Anterior cingulate cortex (tissue), 58 donors: ENCODE data around the gene DCAF7.

ENCODE experiments used
- DNase-seq, 58 donors: peaks; one replicate each; lab custom pipeline; 2025; lab: John Stamatoyannopoulos, UW

The DCAF7 gene, protein sequence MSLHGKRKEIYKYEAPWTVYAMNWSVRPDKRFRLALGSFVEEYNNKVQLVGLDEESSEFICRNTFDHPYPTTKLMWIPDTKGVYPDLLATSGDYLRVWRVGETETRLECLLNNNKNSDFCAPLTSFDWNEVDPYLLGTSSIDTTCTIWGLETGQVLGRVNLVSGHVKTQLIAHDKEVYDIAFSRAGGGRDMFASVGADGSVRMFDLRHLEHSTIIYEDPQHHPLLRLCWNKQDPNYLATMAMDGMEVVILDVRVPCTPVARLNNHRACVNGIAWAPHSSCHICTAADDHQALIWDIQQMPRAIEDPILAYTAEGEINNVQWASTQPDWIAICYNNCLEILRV

DNA sequence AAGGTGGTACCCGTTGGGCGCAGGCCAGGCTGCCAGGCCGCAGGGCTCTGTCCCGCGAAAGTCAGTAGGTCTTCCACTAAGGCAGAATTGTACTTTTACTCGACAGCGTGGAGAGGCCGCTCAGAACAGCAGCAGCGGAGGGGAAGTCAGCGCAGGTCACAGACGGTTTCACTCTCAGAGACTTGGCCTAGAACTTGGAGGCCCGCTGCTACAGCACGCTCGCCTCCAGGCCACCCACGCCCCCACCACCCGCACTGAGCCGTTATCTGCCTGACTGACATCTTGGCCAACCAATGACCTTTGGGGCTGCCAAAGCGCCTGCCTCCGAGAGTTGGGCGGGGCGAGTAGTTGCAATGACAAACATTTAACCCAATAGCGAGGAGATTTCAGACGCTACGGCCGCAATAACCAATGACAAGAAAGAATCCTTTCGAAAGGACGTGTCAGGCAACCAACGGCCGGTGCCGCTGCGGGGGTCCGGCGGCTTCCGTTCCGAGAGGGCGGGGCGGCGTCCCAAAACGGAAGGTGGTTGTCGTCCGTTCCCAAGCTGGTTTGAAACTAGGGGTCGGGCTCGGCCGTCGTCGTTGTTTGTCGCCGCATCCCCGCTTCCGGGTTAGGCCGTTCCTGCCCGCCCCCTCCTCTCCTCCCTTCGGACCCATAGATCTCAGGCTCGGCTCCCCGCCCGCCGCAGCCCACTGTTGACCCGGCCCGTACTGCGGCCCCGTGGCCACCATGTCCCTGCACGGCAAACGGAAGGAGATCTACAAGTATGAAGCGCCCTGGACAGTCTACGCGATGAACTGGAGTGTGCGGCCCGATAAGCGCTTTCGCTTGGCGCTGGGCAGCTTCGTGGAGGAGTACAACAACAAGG is at the start of gene DCAF7:
Gene DCAF7, plus strand, starts transcription at position 532 of the 871 bp plus-strand sequence. Its CDS starts 201 bp downstream, at position 733.
- DNase-seq = peak; percentile 90 to 100 (median 99)

DNA sequence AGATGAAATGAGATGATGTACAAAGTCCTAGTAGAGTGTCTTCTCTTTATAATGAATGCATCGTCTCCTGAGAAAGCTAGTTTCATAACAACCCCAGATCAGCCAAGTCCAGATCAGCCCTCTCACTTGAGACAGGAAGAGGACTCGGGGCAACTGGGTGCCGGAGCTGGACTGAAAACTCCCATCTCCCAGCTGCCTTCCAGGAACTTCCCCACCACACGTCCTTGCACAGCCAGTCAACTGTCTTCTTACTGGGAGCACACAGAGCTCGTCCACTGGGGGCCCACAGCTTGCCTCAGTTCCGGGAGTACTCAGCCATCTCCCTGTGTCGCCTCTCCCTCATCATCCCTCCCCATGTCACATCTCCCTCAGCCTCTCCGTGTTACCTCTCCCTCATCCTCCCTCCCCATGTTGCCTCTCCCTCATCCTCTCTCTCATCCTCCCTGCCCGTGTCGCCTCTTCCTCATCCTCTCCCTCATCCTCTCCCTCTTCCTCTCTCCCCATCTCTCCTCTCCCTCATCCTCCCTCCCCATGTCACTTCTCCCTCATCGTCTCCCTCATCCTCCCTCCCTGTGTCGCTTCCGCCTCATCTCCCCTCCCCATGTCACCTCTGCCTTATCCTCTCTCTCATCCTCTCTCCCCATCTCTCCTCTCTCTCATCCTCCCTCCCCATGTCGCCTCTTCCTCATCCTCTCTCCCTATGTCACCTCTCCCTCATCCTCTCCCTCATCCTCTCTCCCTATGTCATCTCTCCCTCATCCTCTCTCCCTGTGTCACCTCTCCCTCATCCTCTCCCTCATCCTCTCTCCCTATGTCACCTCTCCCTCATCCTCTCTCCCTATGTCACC is 49.5 kb upstream of the DCAF7 start:
- DNase-seq = no peak

DNA sequence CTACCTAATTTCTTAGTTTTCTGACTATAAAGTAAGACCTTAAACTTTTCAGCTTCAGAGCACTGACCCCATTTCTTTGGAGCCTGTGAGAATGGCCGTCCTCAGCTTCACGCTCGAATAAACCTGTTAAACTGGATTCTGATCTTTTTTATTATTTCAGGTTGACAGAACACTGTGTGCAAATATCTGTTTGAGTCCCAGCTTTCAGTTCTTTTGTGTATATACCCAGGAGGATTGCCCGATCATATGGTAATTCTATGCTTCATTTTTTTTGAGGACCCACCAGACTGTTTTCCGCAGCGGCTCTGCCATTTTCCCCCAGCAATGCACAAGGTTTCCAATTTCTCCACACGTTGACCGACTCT is 47.0 kb upstream of the DCAF7 start:
- DNase-seq = no peak

DNA sequence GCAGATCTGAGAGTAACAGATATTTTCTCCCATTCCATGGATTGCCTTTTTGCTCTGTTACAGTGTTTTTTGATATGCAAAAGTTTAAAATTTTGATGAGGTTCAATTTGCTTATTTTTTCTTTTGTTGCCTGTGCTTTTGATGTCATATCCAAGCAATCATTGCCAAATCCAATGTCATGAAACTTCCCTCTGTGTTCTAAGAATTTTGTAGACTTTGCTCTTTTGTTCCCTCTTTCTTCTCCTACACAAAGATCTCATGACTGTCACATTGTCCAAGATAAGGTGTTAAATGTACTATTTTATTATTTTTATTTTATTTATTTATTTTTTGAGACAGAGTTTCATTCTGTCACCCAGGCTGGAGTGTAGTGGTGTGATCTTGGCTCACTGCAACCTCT is 46.0 kb upstream of the DCAF7 start:
- DNase-seq = no peak

DNA sequence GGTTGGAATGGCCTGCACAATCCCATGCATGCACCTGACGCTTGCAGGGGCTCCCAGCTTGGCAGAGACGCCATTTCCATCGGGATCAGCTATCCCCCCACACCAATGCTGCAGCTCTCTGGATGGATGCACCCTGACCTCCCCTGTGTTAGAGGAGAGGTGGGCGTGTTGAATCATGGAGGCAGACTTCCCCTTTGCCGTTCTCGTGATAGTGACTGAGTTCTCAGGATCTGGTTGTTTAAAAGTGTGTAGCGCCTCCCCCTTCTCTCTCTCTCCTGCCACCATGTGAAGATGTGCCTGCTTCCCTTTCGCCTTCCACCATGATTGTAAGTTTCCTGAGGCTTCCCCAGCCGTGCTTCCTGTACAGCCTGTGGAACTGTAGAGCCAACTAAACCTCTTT is 44.9 kb upstream of the DCAF7 start:
- no peak for DNase-seq

DNA sequence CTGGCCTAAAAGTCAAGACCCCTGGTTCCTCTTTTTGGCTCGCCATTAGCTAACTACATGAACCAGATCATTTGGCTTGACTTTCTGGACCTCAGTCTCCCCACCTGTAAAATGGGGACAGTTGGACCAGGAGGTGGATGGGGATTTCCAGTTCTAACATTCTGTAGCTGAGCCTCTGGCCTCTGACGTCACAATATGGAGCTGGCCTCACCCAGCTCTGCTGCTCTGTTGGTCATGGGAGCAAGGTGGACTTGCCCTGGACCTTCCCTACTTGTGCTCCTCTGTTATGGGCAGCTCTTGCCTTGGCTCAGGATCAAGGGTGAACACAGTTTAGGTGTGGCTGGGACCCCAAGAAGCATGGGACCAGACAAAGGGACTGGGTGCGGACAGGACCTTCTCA is 43.6 kb upstream of the DCAF7 start:
- DNase-seq = no peak

DNA sequence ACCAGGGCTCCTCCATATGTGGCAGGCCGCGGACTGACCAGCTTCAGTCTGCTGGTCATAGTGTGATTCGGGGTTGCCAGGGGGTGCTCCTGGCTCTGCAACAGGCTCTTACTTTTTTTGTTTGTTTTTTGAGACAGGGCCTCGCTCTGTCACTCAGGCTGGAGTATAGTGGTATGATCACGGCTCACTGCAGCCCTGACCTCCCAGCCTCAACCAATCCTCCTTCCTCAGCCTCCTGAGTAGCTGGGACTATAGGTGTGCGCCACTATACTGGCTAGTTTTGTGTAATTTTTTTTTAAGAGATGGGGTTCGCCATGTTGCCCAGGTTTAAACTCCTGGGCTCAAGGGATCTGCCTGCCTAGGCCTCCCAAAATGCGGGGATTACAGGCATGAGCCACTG is 38.9 kb upstream of the DCAF7 start:
- no peak for DNase-seq

DNA sequence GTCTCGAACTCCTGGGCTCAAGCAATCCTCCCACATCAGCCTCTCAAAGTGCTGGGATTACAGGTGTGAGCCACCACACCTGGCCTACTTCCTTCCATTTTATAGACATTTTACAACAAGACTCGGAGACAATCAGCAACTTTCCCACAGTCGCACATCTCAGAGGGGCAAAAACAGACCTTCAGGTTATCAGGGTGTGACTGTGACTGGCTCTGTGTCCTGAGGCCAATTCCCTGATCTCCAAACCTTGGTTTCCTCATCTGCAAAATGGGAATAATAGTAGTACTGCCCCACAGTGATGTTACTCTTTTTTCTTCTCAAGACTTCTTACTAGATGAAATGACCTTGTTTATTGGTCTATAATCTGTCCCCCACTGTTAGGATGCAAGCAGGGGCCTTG is 37.9 kb upstream of the DCAF7 start:
- no peak for DNase-seq

DNA sequence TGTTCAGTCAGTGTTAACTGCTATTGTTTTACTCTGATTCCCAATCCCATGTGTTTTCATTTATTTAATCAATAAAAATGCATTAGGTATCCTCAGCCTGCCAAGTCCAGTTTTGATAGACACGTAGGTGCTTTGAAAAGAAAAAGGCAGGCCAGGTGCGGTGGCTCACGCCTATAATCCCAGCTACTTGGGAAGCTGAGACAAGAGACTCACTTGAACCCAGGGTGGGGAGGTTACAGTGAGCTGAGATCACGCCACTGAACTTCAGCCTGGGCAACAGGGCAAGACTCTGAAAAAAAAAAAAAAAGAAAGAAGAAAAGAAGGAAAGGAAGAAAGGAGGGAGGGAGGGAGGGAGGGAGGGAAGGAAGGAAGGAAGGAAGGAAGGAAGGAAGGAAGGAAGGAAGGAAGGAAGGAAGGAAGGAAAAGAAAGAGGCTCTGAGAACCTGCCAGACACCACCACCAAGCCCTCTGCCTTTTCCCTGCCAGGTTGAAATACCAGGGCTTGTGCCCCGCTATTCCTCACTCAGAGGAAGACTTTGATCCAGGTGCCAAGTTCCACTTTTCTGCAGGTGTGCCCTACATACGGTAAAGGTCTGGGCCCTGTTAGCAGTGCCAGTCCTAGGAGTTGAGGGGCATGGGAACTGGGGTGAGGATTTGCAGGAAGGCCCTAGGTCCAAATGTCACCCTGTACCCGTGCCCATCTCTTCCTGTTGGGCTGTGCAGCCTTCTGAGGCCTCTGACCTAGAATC is 37.2 kb upstream of the DCAF7 start:
- DNase-seq = no peak

DNA sequence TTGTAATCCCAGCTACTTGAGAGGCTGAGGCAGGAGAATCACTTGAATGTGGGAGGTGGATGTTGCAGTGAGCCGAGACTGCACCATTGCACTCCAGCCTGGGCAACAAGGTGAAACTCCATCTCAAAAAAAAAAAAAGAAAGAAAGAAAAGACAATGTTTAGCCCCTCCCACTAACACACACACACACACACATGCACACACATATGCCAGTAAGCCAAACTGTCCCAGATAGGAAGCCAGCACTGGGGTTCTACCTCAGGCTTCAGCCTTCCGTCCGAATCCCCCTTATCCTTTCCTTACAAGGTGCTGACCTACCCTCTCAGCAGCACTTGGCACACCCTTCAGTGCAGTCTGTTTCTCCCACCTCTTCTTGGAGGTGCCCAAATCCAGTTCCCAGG is 35.8 kb upstream of the DCAF7 start:
- no peak for DNase-seq

DNA sequence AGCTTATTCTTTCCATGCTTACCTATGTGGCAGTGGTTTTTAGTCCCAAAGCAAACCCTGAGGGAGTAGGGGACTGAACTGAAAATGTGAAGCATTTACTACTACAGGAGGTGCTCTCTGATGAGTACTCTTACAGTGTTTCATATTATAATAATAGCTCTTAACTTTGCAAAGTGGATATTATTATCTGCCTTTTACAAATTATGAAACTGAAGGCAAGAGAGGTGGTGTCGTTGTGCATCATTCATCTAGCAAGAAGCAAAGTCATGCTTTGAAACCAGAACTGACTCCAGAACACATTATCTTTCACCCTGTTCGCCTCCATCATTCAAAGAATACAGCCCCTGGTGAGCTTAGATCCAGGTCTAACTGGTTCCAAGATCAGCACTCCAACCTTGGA is 35.3 kb upstream of the DCAF7 start:
- no peak for DNase-seq

DNA sequence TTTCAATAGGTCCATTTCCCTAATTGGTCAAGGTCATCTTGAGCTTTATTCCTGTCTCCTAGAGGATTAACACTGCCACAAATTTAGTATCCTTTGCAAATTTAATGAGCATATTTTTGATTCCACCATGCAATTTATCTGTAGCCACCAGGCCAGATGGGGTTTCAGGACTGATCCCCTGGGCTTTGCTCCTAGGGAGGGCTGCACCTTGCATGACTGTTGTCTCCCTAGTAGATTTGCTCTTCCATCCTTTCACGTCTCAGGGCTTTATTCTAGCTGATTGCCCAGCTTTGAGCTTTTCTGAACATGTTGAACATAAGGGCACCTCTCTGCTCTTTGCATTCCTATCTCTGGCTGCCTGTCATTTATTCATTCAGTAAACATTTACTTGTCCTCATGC is 34.9 kb upstream of the DCAF7 start:
- DNase-seq = no peak

DNA sequence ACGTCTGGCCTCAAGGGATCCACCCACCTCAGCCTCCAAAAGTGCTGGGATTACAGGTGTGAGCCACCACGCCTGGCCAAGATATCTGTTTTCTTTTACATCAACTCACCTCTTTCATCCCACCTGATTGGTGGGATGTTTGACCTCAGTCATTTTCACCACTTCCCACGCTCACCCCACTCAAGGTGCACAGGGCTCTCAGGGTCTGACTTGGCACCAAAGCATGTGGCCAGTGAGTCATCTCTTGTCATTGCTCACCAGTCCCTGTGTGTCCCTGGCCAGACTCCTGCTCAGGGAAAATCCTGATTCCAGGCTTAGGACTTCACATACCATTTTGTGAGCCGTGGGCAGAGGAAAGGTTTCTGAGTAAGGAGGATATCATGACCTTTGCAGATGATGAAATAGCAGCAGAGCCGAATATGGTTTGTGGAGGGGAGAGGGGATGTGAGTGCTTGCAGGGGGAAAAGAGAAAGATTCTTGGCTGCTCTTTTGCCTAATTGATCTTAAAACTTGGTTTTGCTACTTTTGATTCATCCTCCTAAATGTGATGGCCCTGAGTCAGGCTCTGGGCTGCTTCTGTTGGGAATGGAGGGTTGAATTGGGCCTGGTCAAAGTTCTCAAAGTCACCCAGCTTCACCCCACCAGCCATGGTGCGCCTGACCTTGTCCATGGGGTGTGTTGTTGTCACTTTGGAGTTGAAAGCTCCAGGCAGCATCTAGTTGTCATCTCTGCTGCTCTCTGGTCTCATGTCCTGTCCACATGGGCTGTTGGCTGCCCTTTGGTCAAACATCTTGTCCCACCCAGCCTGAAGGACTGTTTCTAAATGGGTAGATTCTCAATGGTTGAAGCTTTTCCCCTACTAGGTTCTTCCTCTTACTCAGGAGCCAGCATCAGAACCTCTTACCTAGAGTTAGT is 33.1 kb upstream of the DCAF7 start:
- DNase-seq = no peak

DNA sequence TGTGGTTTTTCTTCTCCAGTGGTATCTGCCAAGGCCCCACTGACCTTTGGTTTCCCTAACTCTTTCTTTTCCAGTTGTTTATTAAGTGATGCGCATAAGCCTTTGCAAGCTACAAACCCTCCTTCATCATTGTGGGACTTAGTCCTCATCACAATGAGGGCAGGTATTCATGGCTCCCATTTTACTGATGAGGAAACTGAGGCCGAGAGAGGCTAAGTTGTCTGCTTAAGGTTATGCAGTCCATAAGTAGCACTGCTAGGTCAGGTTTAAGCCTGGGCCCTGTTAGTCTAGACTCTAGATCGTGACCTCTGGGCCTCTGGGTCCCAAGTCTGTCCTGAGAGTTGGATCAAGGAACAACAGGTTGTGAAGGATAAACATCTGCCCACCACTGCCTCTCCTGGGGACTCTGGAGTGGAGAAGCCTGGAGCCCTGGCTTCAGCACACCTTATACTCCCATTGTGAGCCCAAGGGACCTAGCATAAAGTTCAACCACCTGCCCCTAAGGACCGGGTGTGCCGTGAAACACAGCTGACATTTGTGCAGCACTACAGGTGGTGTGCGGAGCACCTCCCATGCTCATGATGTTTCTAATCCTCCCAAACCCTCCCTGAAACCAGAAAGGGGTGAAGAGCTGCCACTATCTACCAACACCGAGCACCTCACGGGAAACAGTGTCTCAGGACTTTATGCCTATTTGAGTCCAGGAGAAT is 32.3 kb upstream of the DCAF7 start:
- DNase-seq = no peak

DNA sequence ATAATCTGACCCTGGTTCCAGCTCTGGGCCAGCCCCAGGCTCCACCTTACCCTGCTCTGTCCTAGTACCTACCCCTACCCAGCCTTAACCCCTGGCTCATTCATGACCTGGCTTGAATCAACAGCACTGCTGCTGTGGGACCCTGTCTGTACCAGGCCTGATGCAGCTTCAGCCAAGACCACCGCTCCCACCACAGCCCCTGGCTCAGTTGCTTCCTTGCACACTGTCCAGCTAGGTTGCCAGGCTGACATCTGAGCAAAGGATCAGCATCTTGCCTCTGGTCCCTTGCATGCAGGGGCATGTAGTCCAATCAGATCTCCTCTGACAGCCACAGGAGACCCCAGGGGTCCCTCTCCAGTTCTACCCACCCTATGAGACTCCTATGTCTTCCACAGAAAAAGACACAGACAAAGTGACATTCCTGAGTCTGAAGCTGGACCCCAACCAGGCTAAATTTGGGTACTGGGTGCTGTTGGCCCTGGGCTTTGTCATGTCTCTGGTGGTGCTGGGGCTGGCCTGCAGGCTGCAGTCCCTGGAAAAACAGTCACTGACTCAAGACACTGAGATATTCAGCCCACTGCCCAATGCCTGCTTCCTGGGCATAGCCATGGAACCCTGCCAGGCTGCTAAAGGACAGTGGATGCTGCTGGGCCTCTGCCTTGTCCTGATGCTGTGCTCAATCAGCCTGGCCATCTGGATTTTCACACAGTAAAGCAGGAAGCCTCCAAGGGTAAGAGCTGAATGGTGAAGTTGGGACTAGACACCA is 31.0 kb upstream of the DCAF7 start:
- no peak for DNase-seq

DNA sequence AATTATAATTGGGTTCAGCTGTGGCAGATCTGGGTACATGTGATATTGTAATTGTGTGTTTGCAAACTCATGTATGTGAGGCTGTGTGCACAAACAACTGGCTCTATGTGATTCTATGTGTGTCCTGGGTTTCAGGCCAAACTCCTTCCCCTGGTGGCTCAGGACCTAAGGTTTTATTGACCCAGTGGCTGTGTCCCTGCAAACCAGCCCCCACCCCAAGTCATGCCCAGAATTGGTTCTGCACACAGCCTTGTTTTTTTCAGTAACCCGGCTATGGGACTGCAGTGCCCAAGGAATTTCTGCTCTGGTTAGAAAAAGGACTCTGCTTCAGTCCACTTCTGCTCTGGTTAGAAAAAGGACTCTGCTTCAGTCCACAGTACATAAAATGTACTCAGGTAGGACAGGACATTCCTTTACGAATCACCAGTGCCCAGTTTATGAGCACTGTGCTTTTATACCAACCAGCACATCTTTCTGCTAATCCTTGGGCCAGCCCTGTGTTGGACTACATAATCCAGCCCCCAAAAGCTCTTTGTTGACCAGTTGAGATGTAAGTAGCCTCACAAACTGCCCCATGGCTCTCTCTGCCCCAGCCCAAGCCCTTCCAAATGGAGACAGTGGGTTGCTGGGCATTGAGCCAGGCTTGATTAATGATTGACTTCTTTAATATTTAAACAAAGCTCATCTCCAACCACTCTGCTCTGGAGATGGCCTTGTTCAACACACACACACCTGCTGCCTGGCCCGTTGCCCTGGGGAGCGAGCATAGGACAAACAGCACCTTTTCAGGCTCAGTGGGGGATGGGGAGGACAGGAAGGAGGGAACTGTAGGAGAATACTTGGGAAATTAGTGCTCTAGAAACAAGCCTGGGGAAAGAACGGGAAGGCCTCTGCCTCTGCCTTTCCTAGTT is 30.1 kb upstream of the DCAF7 start:
- no peak for DNase-seq
